ENCODE measurements around the gene PTPRCAP. TPM values are rescaled to one million over a fixed set of nuclear protein-coding genes. Genes with fewer than 3 reads are reported as not detected.

Gene PTPRCAP
- polyA plus RNA-seq, 1 of the 3 experiments (the other 2 are of a cell fraction): 1.4 TPM

DNA sequence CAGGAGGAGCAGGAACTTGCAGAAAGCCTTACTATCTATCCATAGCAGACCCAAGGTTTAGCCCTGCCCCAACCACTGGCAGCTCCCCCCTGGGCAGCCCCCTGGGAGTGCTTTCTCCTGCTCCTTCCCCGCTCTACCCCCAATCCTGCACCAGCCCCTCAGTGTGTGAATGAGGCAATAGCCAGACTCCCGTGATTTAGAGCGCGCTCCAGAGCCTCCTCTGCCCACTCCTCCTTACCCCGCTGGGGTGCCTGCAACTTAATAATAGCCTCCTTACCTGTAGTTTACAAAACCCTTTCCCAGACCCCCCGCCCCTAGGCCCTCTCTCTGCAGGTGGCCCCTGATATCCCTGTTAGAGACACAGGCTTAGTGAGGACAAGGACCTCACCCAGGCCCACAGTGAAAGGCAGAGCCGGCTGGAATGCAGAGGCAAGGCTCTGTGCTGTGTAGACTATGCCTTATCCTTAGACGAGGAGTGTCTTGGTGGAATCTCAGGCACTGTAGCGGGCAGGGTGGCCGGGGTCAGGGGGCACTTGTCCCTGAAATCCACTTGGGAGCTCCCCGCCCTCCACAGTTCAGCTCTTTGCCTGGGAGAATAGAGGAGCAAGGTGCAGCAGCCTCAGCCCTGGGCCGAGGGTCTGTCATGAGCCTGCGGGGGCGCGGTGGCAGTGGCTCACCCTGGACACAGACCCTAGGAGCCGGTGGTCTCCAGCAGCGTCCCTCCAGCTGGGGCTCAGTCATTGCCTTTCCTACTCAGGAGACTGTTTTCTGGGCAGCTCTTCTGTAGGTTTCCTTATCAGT, 26.3 kb downstream of the PTPRCAP start:
- Histone ChIP-seq H3K4me2 (no peak overlapping the region), H3K4me1 (ENCODE audit: control insufficient read depth in 1 of 2, insufficient read depth in 2 of 2, low read depth in 1 of 2, low read length in 1 of 2) (peaks cover 0 to 2% of the 10 kb centered on the region in 2 experiments; a peak in 1 of 4 replicates), H4K20me1 (ENCODE audit: insufficient read depth) (no peaks in the 10 kb centered on the region), H3K79me2 (ENCODE audit: insufficient read depth) (no peaks in the 10 kb centered on the region), H3K4me3 (ENCODE audit: low read depth in 2 of 2, low read length in 1 of 2) (no peak overlapping the region), H3K27me3 (ENCODE audit: insufficient read depth) (no peaks in the 10 kb centered on the region), H3K9ac (no peak overlapping the region), H3K9me2 (no peaks in the 10 kb centered on the region), H3F3A (replicated peaks; ENCODE audit: insufficient read depth) (no peaks in the 10 kb centered on the region), H3K27ac (ENCODE audit: low read depth in 2 of 2, low read length in 1 of 2) (no peak overlapping the region), H3K9me3 (no peaks in the 10 kb centered on the region), H3K36me3 (replicated peaks in 1 of 2; ENCODE audit: control insufficient read depth in 1 of 2, insufficient read depth in 2 of 2, low read length in 1 of 2) (no peaks in the 10 kb centered on the region), H2AFZ (ENCODE audit: low read depth) (no peak overlapping the region)
- 76% methylated on average over 12 of the region's 17 CpGs for WGBS (ENCODE audit: low lambda C conversion rate)
- POLR2A ChIA-PET: no interaction called here
- CTCF ChIA-PET: interaction anchor here (0.6 to 3.4 kb wide), 2 partner anchors 9 to 29 kb away, joined by 3 to 12 read pairs; partner anchors contain the start of gene PPP1CA
- TF ChIP-seq JUND (IDR thresholded peaks at IDR 0.05) (no peak), NFIC (IDR thresholded peaks at IDR 0.05; ENCODE audit: borderline replicate concordance) (no peak), EZH2phosphoT487 (IDR thresholded peaks at IDR 0.05; ENCODE audit: borderline replicate concordance, low read depth) (no peak), CHD2 (IDR thresholded peaks at IDR 0.05; ENCODE audit: low read length, partially characterized antibody) (no peak), FOSL2 (IDR thresholded peaks at IDR 0.05; ENCODE audit: borderline replicate concordance, low read depth) (no peak), YY1 (IDR thresholded peaks at IDR 0.05; ENCODE audit: low read depth) (no peak), SIN3A (IDR thresholded peaks at IDR 0.05; ENCODE audit: borderline replicate concordance, low read depth, low read length) (no peak)
- TF ChIP-seq, protein P1, sequence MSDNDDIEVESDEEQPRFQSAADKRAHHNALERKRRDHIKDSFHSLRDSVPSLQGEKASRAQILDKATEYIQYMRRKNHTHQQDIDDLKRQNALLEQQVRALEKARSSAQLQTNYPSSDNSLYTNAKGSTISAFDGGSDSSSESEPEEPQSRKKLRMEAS (IDR thresholded peaks at IDR 0.05; ENCODE audit: low read depth): no peak
- TF ChIP-seq, protein P2, sequence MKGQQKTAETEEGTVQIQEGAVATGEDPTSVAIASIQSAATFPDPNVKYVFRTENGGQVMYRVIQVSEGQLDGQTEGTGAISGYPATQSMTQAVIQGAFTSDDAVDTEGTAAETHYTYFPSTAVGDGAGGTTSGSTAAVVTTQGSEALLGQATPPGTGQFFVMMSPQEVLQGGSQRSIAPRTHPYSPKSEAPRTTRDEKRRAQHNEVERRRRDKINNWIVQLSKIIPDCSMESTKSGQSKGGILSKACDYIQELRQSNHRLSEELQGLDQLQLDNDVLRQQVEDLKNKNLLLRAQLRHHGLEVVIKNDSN (IDR thresholded peaks at IDR 0.05; ENCODE audit: borderline replicate concordance, low read depth): no peak
- TF ChIP-seq, protein P3, sequence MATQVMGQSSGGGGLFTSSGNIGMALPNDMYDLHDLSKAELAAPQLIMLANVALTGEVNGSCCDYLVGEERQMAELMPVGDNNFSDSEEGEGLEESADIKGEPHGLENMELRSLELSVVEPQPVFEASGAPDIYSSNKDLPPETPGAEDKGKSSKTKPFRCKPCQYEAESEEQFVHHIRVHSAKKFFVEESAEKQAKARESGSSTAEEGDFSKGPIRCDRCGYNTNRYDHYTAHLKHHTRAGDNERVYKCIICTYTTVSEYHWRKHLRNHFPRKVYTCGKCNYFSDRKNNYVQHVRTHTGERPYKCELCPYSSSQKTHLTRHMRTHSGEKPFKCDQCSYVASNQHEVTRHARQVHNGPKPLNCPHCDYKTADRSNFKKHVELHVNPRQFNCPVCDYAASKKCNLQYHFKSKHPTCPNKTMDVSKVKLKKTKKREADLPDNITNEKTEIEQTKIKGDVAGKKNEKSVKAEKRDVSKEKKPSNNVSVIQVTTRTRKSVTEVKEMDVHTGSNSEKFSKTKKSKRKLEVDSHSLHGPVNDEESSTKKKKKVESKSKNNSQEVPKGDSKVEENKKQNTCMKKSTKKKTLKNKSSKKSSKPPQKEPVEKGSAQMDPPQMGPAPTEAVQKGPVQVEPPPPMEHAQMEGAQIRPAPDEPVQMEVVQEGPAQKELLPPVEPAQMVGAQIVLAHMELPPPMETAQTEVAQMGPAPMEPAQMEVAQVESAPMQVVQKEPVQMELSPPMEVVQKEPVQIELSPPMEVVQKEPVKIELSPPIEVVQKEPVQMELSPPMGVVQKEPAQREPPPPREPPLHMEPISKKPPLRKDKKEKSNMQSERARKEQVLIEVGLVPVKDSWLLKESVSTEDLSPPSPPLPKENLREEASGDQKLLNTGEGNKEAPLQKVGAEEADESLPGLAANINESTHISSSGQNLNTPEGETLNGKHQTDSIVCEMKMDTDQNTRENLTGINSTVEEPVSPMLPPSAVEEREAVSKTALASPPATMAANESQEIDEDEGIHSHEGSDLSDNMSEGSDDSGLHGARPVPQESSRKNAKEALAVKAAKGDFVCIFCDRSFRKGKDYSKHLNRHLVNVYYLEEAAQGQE (IDR thresholded peaks at IDR 0.05; ENCODE audit: low read depth, low read length): no peak
- no peak for DNase-seq

DNA sequence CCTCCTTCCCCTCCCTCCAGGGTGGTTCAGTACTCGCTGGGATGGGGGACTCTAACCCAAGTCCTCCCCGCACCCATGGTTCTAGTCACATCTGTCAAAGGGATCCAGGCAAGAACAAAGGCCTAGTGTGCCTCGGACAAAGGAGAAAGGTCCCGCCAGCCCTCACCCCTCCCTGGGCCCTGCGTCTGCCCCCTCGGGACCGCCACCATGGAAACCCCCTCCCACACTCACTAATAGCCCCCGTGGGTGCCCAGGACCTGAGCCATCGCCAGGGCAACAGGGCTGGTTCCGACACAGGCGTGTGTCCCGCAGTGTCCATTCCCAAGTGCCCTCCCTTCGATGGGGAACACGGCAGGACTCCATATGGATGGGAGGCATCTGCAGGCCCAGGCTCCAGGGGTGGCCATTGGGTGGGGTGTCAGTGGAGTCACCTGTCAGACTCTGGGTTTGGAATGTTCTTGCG, 27.1 kb downstream of the PTPRCAP start:
- no peaks in the 10 kb centered on the region for H3K27me3 ChIP-seq (ENCODE audit: insufficient read depth)
- CTCF ChIA-PET: no interaction called here
- 76% methylated on average over 12 of the region's 15 CpGs for WGBS (ENCODE audit: low lambda C conversion rate)
- no peak for TF ChIP-seq NRF1 (IDR thresholded peaks at IDR 0.05; ENCODE audit: low read depth, low read length)
- TF ChIP-seq SIN3A (IDR thresholded peaks at IDR 0.05; ENCODE audit: borderline replicate concordance, low read depth, low read length): no peak
- TF ChIP-seq TEAD4 (IDR thresholded peaks at IDR 0.05; ENCODE audit: borderline replicate concordance, insufficient read depth): no peak
- TF ChIP-seq RXRA (IDR thresholded peaks at IDR 0.05; ENCODE audit: borderline replicate concordance, low read depth): no peak
- no peak for TF ChIP-seq POLR2AphosphoS5 (IDR thresholded peaks at IDR 0.05; ENCODE audit: low read depth, low read length)
- TF ChIP-seq GABPA (IDR thresholded peaks at IDR 0.05; ENCODE audit: low read depth): no peak
- no peak for TF ChIP-seq MXI1 (IDR thresholded peaks at IDR 0.05; ENCODE audit: low read depth, low read length)
- TF ChIP-seq ELF1 (IDR thresholded peaks at IDR 0.05): no peak
- TF ChIP-seq, protein P4, sequence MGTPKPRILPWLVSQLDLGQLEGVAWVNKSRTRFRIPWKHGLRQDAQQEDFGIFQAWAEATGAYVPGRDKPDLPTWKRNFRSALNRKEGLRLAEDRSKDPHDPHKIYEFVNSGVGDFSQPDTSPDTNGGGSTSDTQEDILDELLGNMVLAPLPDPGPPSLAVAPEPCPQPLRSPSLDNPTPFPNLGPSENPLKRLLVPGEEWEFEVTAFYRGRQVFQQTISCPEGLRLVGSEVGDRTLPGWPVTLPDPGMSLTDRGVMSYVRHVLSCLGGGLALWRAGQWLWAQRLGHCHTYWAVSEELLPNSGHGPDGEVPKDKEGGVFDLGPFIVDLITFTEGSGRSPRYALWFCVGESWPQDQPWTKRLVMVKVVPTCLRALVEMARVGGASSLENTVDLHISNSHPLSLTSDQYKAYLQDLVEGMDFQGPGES (IDR thresholded peaks at IDR 0.05; ENCODE audit: low read depth, low read length): no peak
- no peak for TF ChIP-seq EP300 (IDR thresholded peaks at IDR 0.05; ENCODE audit: borderline replicate concordance in 1 of 2, low read depth in 1 of 2, low read length in 1 of 2)
- TF ChIP-seq, protein P1 (IDR thresholded peaks at IDR 0.05; ENCODE audit: low read depth): no peak
- TF ChIP-seq, protein P2 (IDR thresholded peaks at IDR 0.05; ENCODE audit: borderline replicate concordance, low read depth): no peak
- no peak for TF ChIP-seq SMC3 (IDR thresholded peaks at IDR 0.05; ENCODE audit: low read depth, low read length)

More for the DNA sequence above, 27.1 kb downstream of the PTPRCAP start:
- no peaks in the 10 kb centered on the region for H3K36me3 ChIP-seq (replicated peaks in 1 of 2; ENCODE audit: control insufficient read depth in 1 of 2, insufficient read depth in 2 of 2, low read length in 1 of 2)
- H3K4me2 ChIP-seq: no peak overlapping the region
- no peaks in the 10 kb centered on the region for H3F3A ChIP-seq (replicated peaks; ENCODE audit: insufficient read depth)
- H2AFZ ChIP-seq (ENCODE audit: low read depth): no peak overlapping the region
- no peak overlapping the region for H3K27ac ChIP-seq (ENCODE audit: low read depth in 2 of 2, low read length in 1 of 2)
- DNase-seq: no peak
- H3K4me1 ChIP-seq (ENCODE audit: control insufficient read depth in 1 of 2, insufficient read depth in 2 of 2, low read depth in 1 of 2, low read length in 1 of 2): peaks cover 0 to 2% of the 10 kb centered on the region in 2 experiments; a peak in 1 of 4 replicates
- H4K20me1 ChIP-seq (ENCODE audit: insufficient read depth): no peaks in the 10 kb centered on the region
- H3K9me3 ChIP-seq: no peaks in the 10 kb centered on the region
- H3K79me2 ChIP-seq (ENCODE audit: insufficient read depth): no peaks in the 10 kb centered on the region
- POLR2A ChIA-PET: no interaction called here
- H3K9ac ChIP-seq: no peak overlapping the region
- H3K4me3 ChIP-seq (ENCODE audit: low read depth in 2 of 2, low read length in 1 of 2): no peak overlapping the region
- no peaks in the 10 kb centered on the region for H3K9me2 ChIP-seq
